ENCODE measurements around the gene NAXE. TPM values are rescaled to one million over a fixed set of nuclear protein-coding genes. Genes with fewer than 3 reads are reported as not detected.

Gene NAXE
- polyA plus RNA-seq, 1 donor from 2014 or later: 95.7 TPM

- Histone ChIP-seq H3K4me3 (ENCODE audit: low read length) (no peak overlapping the region), H3K9me2 (ENCODE audit: insufficient read depth, low read length) (no peaks in the 10 kb centered on the region), H3K4me2 (ENCODE audit: low read length) (no peak overlapping the region), H3K9me3 (ENCODE audit: low read length) (no peaks in the 10 kb centered on the region), H2AFZ (ENCODE audit: low read depth, low read length) (no peak overlapping the region), H3K79me2 (replicated peaks; ENCODE audit: insufficient read depth, low read length) (no peaks in the 10 kb centered on the region), H3F3A (ENCODE audit: insufficient read depth, low read length, poor library complexity, severe bottlenecking) (no peaks in the 10 kb centered on the region), H4K20me1 (ENCODE audit: insufficient read depth) (no peaks in the 10 kb centered on the region), H3K27me3 (ENCODE audit: insufficient read depth, low read depth, low read length) (no peaks in the 10 kb centered on the region), H3K36me3 (ENCODE audit: insufficient read depth, low read length) (no peaks in the 10 kb centered on the region), H3K27ac (ENCODE audit: low read length) (no peak overlapping the region), H3K9ac (ENCODE audit: low read length) (no peak overlapping the region)
- TF ChIP-seq REST (IDR thresholded peaks at IDR 0.05; ENCODE audit: borderline replicate concordance): no peak
- TF ChIP-seq EZH2 (IDR thresholded peaks at IDR 0.05; ENCODE audit: borderline replicate concordance, insufficient read depth, low read length, poor library complexity, severe bottlenecking): no peak
- no peak for TF ChIP-seq EP300 (conservative IDR thresholded peaks at IDR 0.05; ENCODE audit: poor library complexity, severe bottlenecking)
- no peak for TF ChIP-seq RAD21 (conservative IDR thresholded peaks at IDR 0.05)
- TF ChIP-seq MXI1 (conservative IDR thresholded peaks at IDR 0.05; ENCODE audit: poor library complexity, severe bottlenecking): no peak
- TF ChIP-seq CTCF (IDR thresholded peaks at IDR 0.05; ENCODE audit: poor library complexity, severe bottlenecking): no peak
Observed at GRCh38 chr1:156577550-156577949, 14.0 kb upstream of the NAXE start.

GRCh38 chr1:156578055-156578454 is 13.5 kb upstream of the NAXE start:
- Histone ChIP-seq H3K9ac (ENCODE audit: low read length) (no peak overlapping the region), H3K79me2 (replicated peaks; ENCODE audit: insufficient read depth, low read length) (no peaks in the 10 kb centered on the region), H2AFZ (ENCODE audit: low read depth, low read length) (no peak overlapping the region), H3K9me3 (ENCODE audit: low read length) (no peaks in the 10 kb centered on the region), H3K36me3 (ENCODE audit: insufficient read depth, low read length) (no peaks in the 10 kb centered on the region), H3K27me3 (ENCODE audit: insufficient read depth, low read depth, low read length) (no peaks in the 10 kb centered on the region), H3F3A (ENCODE audit: insufficient read depth, low read length, poor library complexity, severe bottlenecking) (no peaks in the 10 kb centered on the region), H3K4me2 (ENCODE audit: low read length) (no peak overlapping the region), H3K27ac (ENCODE audit: low read length) (no peak overlapping the region), H3K9me2 (ENCODE audit: insufficient read depth, low read length) (no peaks in the 10 kb centered on the region), H3K4me3 (ENCODE audit: low read length) (no peak overlapping the region), H4K20me1 (ENCODE audit: insufficient read depth) (no peaks in the 10 kb centered on the region)
- TF ChIP-seq SMC3 (conservative IDR thresholded peaks at IDR 0.05; ENCODE audit: poor library complexity): no peak
- no peak for TF ChIP-seq MXI1 (conservative IDR thresholded peaks at IDR 0.05; ENCODE audit: poor library complexity, severe bottlenecking)
- no peak for TF ChIP-seq REST (IDR thresholded peaks at IDR 0.05; ENCODE audit: borderline replicate concordance)
- TF ChIP-seq EP300 (conservative IDR thresholded peaks at IDR 0.05; ENCODE audit: poor library complexity, severe bottlenecking): no peak
- TF ChIP-seq EZH2 (IDR thresholded peaks at IDR 0.05; ENCODE audit: borderline replicate concordance, insufficient read depth, low read length, poor library complexity, severe bottlenecking): no peak
- TF ChIP-seq CTCF (IDR thresholded peaks at IDR 0.05; ENCODE audit: poor library complexity, severe bottlenecking): no peak
- no peak for TF ChIP-seq TAF1 (IDR thresholded peaks at IDR 0.05; ENCODE audit: low read depth)
- TF ChIP-seq RAD21 (conservative IDR thresholded peaks at IDR 0.05): no peak
- TF ChIP-seq POLR2AphosphoS5 (IDR thresholded peaks at IDR 0.05): no peak

Data from neural cell (in vitro differentiated cells).